Body of pancreas (tissue), 4 donors: ENCODE measurements around the gene TIGAR. TPM values are rescaled to one million over a fixed set of nuclear protein-coding genes. Genes with fewer than 3 reads are reported as not detected.

ENCODE experiments used
- ATAC-seq: fragments of 150-250 bp; one replicate; pipeline ENCODE4 v1.9.1; 2016
- DNase-seq, 4 donors: peaks; one replicate each; pipeline ENCODE4 v3.0.0-alpha.2; 2019
- H3K27ac ChIP-seq, 4 donors: fragments of 200-600 bp; sonication (generic); 1 replicate in 3 of 4; 2 replicates in 1 of 4; pipeline versions ENCODE4 v1.5.1 to v1.6.1; 2016 to 2019; ENCODE audit warnings: mild to moderate bottlenecking in 1 of 4, mixed read lengths in 1 of 4, moderate library complexity in 1 of 4
- H3K27me3 ChIP-seq, 2 donors: fragments of 200-600 bp; sonication (generic); one replicate each; pipeline ENCODE4 v1.6.0; 2016; ENCODE audit warnings: mild to moderate bottlenecking in 1 of 2
- H3K36me3 ChIP-seq, 2 donors: fragments of 200-600 bp; sonication (generic); replicated peaks in 1 of 2; 2 replicates each; pipeline ENCODE4 v1.5.1; 2016; ENCODE audit warnings: low read depth in 2 of 2; ENCODE audit not compliant: insufficient read depth in 1 of 2
- H3K4me1 ChIP-seq: fragments of 200-600 bp; sonication (generic); one replicate; pipeline ENCODE4 v1.6.0; 2016
- H3K4me3 ChIP-seq, 2 donors: fragments of 200-600 bp; sonication (generic); 1 replicate in 1 of 2; 2 replicates in 1 of 2; pipeline ENCODE4 v1.5.1; 2016 to 2019
- H3K9me3 ChIP-seq, 3 donors: fragments of 200-600 bp; sonication (generic); 1 replicate in 2 of 3; 2 replicates in 1 of 3; pipeline ENCODE4 v1.5.1; 2016
- POLR2A ChIP-seq, 3 donors: fragments of 450-650 bp; IDR thresholded peaks; one replicate each; pipeline ENCODE4 v1.6.1; 2016; ENCODE audit warnings: antibody characterized with exemption in 3 of 3, mild to moderate bottlenecking in 2 of 3
- WGBS, 2 donors: methylation state at CpG; one replicate each; pipeline ENCODE4 v1.1.5; 2017; 5-methylcytosine and 5-hydroxymethylcytosine counted together
- intact Hi-C: fragments of 100-400 bp; cut with DNase I; formaldehyde crosslinking; loops from one replicate; pipeline ENCODE4 v1.15.1; 2023
- total RNA-seq, 2 donors: library from RNA; depleted of rRNA; stranded (reverse); fragments of >200 nt; gene quantifications; one replicate each; pipeline ENCODE4 v1.1.0, GENCODE V29; 2016
- TF ChIP-seq, protein P1 (sequence below), 7 experiments: fragments of 450-650 bp in 4 of 7; fragments of 200-600 bp in 3 of 7; sonication (generic) in 3 of 7; IDR thresholded peaks; one replicate each; pipeline ENCODE4 v1.5.1; 2016 to 2019; ENCODE audit warnings: antibody characterized with exemption in 7 of 7

The TIGAR gene
- total RNA-seq, 2 donors from 2014 or later: 0.33 to 1.6 TPM

DNA sequence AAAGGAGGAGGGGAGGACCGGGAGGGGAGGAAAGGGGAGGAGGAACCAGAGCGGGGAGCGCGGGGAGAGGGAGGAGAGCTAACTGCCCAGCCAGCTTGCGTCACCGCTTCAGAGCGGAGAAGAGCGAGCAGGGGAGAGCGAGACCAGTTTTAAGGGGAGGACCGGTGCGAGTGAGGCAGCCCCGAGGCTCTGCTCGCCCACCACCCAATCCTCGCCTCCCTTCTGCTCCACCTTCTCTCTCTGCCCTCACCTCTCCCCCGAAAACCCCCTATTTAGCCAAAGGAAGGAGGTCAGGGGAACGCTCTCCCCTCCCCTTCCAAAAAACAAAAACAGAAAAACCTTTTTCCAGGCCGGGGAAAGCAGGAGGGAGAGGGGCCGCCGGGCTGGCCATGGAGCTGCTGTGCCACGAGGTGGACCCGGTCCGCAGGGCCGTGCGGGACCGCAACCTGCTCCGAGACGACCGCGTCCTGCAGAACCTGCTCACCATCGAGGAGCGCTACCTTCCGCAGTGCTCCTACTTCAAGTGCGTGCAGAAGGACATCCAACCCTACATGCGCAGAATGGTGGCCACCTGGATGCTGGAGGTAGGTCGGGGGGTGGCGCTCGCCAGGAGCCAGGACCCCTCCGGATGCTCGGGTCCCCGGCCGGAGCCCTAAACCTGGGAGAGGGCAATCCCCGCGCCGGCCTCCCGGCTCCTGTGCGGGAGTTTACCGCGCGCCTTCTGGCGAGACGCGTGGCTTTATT, 47.2 kb upstream of the TIGAR start, which contains the start of gene CCND2:
Gene CCND2 (plus strand): TSS at position 111 of the 744 bp plus-strand sequence. CDS start 279 bp downstream, at position 390.
- intact Hi-C loops: loop anchor here (10.0 kb wide), 1 partner anchor 229 kb away; no protein-coding TSS in a partner anchor
- H3K36me3 ChIP-seq: peaks cover 0 to 2% of the 10 kb centered on the region in 2 donors
- H3K27me3 ChIP-seq: peaks cover 0 to 14% of the 10 kb centered on the region in 2 donors
- peak within 1 kb of the TSS; percentile 48 to 83 (median 71) for H3K27ac ChIP-seq
- 1% methylated on average over 17 to 52 of the region's 52 CpGs for WGBS, 2 donors
- ATAC-seq (peak; percentile 66), DNase-seq (peak; percentile 85 to 91 (median 87))
- H3K4me3 ChIP-seq: peak within 1 kb of the TSS; percentile 57 to 81
- H3K4me1 ChIP-seq: peaks cover 84% of the 10 kb centered on the region
- TF ChIP-seq POLR2A (IDR thresholded peaks at IDR 0.05): peak; percentile 81 to 97 (median 96)
- TF ChIP-seq, protein P1, sequence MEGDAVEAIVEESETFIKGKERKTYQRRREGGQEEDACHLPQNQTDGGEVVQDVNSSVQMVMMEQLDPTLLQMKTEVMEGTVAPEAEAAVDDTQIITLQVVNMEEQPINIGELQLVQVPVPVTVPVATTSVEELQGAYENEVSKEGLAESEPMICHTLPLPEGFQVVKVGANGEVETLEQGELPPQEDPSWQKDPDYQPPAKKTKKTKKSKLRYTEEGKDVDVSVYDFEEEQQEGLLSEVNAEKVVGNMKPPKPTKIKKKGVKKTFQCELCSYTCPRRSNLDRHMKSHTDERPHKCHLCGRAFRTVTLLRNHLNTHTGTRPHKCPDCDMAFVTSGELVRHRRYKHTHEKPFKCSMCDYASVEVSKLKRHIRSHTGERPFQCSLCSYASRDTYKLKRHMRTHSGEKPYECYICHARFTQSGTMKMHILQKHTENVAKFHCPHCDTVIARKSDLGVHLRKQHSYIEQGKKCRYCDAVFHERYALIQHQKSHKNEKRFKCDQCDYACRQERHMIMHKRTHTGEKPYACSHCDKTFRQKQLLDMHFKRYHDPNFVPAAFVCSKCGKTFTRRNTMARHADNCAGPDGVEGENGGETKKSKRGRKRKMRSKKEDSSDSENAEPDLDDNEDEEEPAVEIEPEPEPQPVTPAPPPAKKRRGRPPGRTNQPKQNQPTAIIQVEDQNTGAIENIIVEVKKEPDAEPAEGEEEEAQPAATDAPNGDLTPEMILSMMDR (IDR thresholded peaks at IDR 0.05): no peak
- H3K9me3 ChIP-seq: no peaks in the 10 kb centered on the region

DNA sequence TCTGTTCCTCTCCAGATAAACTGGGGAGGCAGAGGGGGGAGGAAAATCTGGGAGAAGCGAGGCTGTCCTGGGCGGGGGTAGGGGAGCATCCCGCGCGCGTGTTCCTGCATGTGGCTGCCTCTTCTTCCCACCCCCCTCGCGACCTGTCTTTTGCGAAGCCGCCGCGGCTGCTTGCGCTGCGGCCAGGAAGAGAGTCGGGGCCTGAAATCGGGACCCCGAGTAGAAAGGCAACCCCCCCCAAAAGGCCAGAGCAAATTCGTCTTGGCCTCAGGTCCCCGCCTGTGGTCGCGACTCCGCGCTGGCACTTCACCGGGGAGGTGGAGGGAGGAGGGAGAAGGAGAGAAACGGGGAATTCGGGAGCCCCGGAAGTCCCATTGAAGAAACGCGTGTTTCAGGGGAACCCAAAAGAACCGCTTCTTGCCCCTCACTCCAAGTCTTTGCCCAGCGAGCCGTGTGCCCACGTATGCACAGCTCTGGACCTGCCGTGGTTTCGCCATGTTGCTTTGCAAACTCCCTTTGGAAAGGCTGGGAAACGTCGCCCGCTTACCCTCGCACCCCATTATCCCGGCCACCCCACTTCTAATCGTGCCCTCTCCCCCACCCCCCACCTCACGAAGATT, 46.5 kb upstream of the TIGAR start:
- DNase-seq: peak in 2 of 4 donors; percentile 33 to 37
- TF ChIP-seq POLR2A (IDR thresholded peaks at IDR 0.05): no peak
- TF ChIP-seq, protein P1 (IDR thresholded peaks at IDR 0.05): no peak
- Histone ChIP-seq H3K4me1 (peaks cover 87% of the 10 kb centered on the region), H3K4me3 (peak overlapping the region; percentile 57 to 81), H3K36me3 (peaks cover 0 to 2% of the 10 kb centered on the region in 2 donors), H3K9me3 (no peaks in the 10 kb centered on the region), H3K27ac (peak overlapping the region; percentile 48 to 83 (median 71)), H3K27me3 (peaks cover 0 to 11% of the 10 kb centered on the region in 2 donors)
- intact Hi-C loops: loop anchor here (10.0 kb wide), 1 partner anchor 230 kb away; no protein-coding TSS in a partner anchor
- 0% methylated on average over 35 to 42 of the region's 42 CpGs for WGBS, 2 donors
- ATAC-seq: no peak

- Histone ChIP-seq H3K27me3 (peaks cover 0 to 5% of the 10 kb centered on the region in 2 donors), H3K36me3 (peaks cover 0 to 4% of the 10 kb centered on the region in 2 donors), H3K4me3 (peak overlapping the region; percentile 57 to 81), H3K27ac (peak overlapping the region; percentile 48 to 83 (median 71)), H3K4me1 (peaks cover 81% of the 10 kb centered on the region), H3K9me3 (no peaks in the 10 kb centered on the region)
- intact Hi-C loops: loop anchor here (10.0 kb wide), 1 partner anchor 230 kb away; no protein-coding TSS in a partner anchor
- ATAC-seq (no peak), DNase-seq (peak in 2 of 4 donors; percentile 30 to 39)
- peak in 1 of 3 donors; percentile 45 for TF ChIP-seq POLR2A (IDR thresholded peaks at IDR 0.05)
- TF ChIP-seq, protein P1 (IDR thresholded peaks at IDR 0.05): no peak
- WGBS, 2 donors: 1% methylated on average over 42 to 43 of the region's 43 CpGs
Measured at GRCh38 chr12:4275016-4275869, 45.8 kb upstream of the TIGAR start.

- Histone ChIP-seq H3K27ac (peak overlapping the region in 3 of 4 donors; percentile 62 to 83 (median 80)), H3K27me3 (peaks cover 0 to 4% of the 10 kb centered on the region in 2 donors), H3K9me3 (no peaks in the 10 kb centered on the region), H3K36me3 (peaks cover 0 to 4% of the 10 kb centered on the region in 2 donors), H3K4me1 (peaks cover 83% of the 10 kb centered on the region), H3K4me3 (peak overlapping the region; percentile 57 to 81)
- intact Hi-C loops: loop anchor here (10.0 kb wide), 1 partner anchor 231 kb away; no protein-coding TSS in a partner anchor
- WGBS, 2 donors: 25 to 30% methylated on average over 14 of the region's 14 CpGs
- TF ChIP-seq POLR2A (IDR thresholded peaks at IDR 0.05): no peak
- TF ChIP-seq, protein P1 (IDR thresholded peaks at IDR 0.05): no peak
- ATAC-seq (no peak), DNase-seq (peak in 3 of 4 donors; percentile 40 to 52 (median 40))
Measured at GRCh38 chr12:4275870-4276301, 45.1 kb upstream of the TIGAR start.
